ENCODE measurements around the gene SAP30L.
A peak's percentile ranks its signal among the peaks of the same experiment; 100 is the strongest.

The SAP30L gene

GRCh38 chr5:154466671-154467070, 20.9 kb downstream of the SAP30L start:
- no peak for DNase-seq

- peak; percentile 16 for DNase-seq
Observed at GRCh38 chr5:154467655-154468354, 22.0 kb downstream of the SAP30L start.

GRCh38 chr5:154470137-154470536, 24.3 kb downstream of the SAP30L start:
- no peak for DNase-seq

GRCh38 chr5:154470947-154471870, 25.4 kb downstream of the SAP30L start:
- no peak for DNase-seq

GRCh38 chr5:154472871-154473580, 27.2 kb downstream of the SAP30L start:
- no peak for DNase-seq

- DNase-seq: no peak
Observed at GRCh38 chr5:154473581-154474283, 27.9 kb downstream of the SAP30L start.

- DNase-seq: no peak
Observed at GRCh38 chr5:154474396-154475334, 28.9 kb downstream of the SAP30L start.

- DNase-seq: no peak
Observed at GRCh38 chr5:154475591-154476353, 30.0 kb downstream of the SAP30L start.

- no peak for DNase-seq
Observed at GRCh38 chr5:154476354-154477205, 30.8 kb downstream of the SAP30L start.

- no peak for DNase-seq
Observed at GRCh38 chr5:154477382-154478223, 31.8 kb downstream of the SAP30L start.

- DNase-seq: peak; percentile 45
Observed at GRCh38 chr5:154478224-154478565, 32.4 kb downstream of the SAP30L start, which contains the start of gene HAND1. Gene HAND1 (minus strand): TSS chr5:154478227. CDS start chr5:154478008, 219 bp downstream.

GRCh38 chr5:154478752-154479159, 33.0 kb downstream of the SAP30L start:
- DNase-seq: no peak

- DNase-seq: no peak
Observed at GRCh38 chr5:154479160-154479943, 33.6 kb downstream of the SAP30L start.

- DNase-seq: no peak
Observed at GRCh38 chr5:154479944-154480750, 34.4 kb downstream of the SAP30L start.

GRCh38 chr5:154480847-154481246, 35.0 kb downstream of the SAP30L start:
- DNase-seq: no peak

- DNase-seq: no peak
Observed at GRCh38 chr5:154481584-154482381, 36.0 kb downstream of the SAP30L start.
